HuH-7 (cell line): ENCODE results near the gene FST.

Source experiments
- DNase-seq: peaks from one replicate; pipeline ENCODE4 v3.0.0; 2011; ENCODE audit warnings: low spot score

FST gene

DNA sequence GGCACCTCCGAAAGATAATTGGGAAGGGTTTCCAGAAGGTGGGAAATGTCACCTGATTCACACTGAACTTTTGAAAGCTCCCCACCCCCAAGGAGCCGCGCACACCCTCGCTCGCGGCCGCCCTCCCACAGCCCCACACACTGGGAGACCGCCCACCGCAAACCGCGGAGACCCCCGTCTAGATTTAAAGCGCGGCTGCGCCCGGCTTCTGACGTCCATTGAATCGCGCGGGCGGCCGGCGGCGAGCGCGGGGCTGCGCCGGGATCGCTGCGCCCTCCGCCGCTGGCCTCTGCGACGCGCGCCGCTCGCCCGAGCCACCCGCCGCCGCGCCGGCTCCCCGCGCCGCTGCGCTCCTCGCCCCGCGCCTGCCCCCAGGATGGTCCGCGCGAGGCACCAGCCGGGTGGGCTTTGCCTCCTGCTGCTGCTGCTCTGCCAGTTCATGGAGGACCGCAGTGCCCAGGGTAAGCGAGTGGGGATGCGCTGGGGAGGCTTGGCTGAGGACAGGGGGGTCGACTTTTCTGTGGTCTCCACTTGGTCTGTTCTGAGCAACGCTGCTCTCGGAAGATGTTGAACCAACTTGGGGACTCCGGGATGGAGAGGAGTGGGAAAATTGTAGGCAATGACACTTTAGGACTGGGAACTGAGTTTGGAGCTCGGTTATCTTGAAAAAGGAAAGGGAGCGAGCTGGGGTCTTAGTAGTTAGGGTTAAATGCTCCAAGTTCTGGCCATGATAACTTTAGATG, at the start of gene FST:
Gene FST (plus strand): TSS at position 214 of the 743 bp plus-strand sequence. CDS start 163 bp downstream, at position 377.
- no peak for DNase-seq

DNA sequence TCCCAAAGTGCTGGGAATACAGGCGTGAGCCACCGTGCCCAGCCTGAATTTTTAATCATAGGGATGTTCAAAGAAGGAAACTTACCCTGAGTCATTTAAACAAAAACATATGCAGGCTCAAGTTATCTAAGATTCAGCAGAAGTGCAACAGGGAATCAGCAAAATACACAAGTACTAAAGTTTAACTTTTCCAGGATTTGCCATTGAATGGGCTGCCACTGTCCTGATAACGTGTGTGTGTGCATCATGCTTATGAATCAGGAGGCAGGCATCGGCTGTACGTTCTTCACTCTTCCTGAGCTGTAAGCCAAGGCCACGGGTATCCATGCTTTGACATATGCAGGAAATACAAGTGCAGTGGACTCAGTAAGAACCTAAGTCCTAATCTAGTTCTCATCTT, 48.8 kb upstream of the FST start:
- DNase-seq = no peak

GRCh38 chr5:53433026-53433425, 47.4 kb upstream of the FST start:
- DNase-seq = no peak

GRCh38 chr5:53434541-53434940, 45.9 kb upstream of the FST start:
- no peak for DNase-seq

GRCh38 chr5:53436480-53437191, 43.8 kb upstream of the FST start:
- no peak for DNase-seq

DNA sequence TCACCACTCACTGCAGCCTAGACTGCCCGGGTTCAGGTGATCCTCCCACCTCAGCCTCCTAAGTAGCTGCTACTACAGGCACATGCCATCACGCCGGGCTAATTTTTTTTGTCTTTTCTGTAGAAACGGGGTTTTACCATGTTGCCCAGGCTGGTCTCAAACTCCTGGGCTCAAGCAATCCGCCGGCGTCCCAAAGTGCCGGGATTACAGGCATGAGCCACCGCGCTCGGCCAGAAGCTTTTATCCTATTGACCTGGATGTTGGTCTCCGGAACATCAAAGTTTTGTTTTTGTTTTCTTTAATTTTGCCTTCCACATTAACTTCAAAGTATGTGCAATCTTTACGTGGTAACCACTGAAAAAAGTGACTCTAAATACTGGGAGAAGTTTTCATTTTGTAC, 42.4 kb upstream of the FST start:
- no peak for DNase-seq

DNA sequence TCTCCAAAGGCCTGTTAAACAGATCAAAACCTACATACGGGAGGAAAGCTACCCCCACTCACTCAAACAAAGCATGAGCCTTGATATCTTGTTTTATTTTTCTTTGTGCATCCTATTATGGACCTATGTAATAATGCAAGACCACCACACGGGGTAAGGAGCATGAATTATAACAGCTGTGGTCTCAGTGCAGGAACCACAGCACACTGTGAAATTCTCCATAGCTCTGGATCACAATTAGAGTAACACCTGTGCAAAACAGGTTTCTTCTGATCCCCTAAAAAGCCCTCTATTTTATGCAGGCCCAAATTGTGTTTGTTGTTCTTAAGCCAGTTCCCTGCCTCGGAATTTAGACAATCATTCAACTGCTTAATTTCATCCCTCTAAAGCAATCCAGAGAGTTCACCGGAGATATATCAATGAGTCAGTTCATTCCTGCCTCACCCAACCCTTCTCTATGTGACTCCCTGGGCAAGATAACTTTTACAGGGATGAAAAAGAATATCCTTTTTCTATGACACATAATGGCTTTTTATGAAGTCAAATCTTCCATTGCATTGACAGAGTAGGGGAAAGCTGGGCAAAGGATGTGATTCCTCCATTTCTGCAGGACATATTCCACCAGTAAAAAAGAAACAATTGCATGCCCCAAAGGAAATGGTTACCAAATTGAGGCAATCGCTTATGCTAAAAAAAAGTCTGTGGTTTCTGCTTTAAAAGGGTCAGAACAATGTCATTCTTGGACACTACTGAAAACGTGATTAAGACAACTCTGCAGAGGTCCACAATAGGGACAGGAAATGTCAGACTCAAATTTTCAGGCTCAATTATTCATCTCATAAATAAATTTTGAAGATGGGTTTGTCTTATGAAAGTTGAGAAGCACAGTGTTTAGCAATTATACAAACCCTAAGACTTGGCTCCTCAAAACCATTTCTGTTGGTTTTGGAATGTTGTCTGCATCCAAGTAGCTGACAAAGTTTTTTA, 41.6 kb upstream of the FST start:
- no peak for DNase-seq

DNA sequence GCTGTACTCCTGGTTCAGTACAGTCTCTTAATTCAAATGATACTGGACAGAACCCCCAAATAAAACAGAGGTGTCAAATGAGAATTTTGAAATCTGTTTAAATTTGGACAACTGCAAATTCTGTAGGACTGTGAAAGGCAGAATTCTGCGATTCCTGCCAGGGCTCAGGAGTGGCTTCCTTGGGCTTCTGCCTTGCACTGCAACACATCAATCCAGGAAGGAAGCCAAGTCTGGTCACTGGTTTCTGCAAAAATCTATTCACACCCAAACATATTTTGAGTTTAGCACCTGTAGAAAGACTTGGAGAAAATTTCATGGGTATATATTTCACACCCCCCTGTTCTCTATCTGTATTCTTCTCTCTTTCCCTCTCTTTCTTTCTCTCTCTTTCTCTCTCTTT, 37.5 kb upstream of the FST start:
- DNase-seq = no peak

DNA sequence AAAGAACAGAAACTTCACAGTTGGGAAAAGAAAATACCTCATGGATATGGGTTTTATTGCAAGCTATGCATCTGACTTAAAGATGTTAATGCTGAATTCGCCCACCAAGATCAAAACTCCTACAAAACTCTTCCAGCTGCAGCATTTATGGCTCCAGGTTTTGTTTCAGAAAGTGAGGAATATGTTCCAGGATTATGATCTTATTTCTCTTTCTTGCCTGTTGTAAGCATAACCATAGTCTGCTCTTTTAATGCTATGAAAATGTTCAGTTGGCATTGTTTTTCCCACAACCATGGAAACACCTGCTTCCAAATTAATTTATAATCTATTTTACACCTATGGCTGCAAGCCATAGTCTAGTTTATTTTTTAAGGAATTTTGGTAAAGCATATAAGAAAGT, 34.9 kb upstream of the FST start:
- DNase-seq = no peak

DNA sequence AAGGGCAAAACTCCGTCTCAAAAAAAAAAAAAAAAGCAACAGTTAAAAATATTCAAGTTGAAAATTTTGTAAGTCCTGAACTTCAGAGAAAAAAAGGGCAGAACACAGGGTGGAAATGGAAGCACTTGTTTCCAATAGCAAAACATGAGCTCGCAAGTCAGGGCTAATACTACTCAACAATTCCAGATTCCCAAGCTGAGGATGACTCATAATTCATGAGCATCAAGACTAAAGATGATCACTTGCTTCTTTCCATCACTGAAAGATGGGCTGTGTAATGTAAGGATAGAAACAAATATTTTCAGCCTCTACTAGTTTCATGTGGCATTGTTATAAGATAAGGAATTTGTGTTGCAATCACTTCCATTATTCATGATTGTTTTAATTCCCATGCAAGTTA, 33.5 kb upstream of the FST start:
- DNase-seq = no peak

- no peak for DNase-seq
Observed at GRCh38 chr5:53448851-53449250, 31.6 kb upstream of the FST start.

GRCh38 chr5:53453898-53454718, 26.3 kb upstream of the FST start:
- no peak for DNase-seq

DNA sequence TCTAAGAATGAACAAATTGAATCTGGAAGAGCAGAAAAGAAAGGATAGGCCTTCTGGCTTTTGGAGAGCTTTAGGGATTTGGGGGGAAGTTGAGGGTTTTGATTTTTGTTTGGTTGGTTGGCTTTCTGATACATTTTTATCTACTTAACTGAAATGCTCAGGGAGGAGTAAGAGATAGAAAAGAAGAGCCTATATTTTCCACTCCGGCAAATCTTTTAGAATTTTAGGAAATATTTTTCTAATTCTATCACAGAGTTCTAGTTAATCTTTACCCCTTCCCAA, 25.8 kb upstream of the FST start:
- DNase-seq = no peak

DNA sequence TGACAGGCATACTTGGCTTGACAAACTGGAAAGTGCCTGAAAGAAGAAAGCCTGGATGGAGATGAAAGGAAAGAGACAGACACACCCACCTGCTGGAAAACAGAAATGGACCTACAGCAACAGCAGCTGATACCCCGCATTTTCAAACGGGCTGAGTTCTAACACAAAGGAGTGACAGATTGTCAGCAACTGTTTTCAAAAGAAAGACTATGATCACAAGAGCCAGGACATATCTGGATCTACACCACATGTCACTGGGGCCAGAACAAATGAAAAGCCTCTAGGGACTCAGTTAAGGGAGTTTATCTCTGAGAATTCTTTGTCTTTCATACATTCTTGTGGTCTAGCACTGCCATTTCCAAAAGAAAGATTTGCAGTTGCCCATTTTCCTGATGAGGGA, 24.1 kb upstream of the FST start:
- no peak for DNase-seq

DNA sequence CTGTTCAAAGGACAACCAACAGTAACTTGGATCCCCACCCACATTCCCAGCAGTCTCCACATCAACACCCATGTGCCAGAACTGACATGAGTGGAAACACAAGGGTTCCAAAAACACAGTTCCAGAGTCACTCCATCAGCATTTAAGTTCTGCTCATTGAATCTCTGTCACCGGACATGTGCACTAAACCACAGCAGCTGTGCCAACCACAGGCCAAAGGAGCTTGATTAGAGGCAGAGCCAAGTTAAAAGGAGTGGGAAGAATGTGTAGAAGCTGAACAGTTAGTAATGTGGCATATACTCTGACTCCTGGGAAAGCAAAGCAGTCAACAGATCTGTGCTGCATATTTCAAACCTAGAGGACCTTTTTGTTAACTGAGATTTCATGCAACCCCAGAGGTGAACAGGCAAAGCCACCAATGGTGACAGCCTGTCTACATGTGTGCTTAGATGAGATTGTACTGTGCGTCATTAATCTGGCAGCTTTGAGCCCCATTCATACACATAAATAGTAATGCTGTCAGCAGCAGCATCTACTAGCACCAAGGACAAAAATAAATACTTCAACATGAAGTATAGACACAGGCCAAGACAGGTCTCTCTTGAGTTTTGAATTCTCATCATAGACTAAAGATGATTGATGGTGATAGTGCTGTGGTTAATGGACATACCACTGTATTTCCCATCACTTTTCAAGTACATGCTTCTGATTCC, 16.4 kb upstream of the FST start:
- no peak for DNase-seq

GRCh38 chr5:53464722-53465121, 15.7 kb upstream of the FST start:
- no peak for DNase-seq

DNA sequence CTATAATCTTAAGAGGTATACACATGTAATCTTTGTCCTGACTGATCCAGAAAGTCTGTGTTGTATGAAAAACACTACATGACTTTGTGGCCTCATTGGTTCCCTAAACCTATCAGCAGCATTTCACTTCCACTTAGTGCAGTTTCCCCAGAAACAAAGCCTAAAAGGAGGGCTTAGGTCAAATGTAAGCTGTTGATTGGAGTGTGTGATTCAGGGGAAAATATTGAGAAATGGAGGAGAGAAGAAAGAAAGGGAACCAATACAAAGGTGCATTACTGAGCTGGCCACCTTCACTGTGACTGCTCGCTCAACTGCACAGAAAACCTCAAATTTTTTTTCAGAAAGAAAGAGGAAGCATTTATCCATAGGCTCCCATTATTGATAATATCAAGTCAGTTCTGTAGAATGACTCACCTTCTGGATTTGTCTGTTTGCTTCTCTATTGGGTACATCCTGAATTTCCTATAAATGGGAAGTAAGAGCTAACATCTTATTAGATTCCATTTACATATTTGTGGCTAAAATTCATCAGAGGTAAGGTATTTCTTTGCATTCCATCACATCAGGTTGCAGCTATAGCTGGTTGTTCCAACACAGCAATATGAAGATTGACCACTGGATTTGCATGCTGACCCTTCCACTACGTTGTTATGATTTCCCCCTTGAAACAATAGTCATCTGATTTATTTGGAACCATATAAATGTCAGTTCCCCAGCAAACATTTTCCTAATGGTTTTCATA, 10.3 kb upstream of the FST start:
- no peak for DNase-seq

- no peak for DNase-seq
Observed at GRCh38 chr5:53472279-53472678, 8.2 kb upstream of the FST start.

GRCh38 chr5:53472720-53473510, 7.5 kb upstream of the FST start:
- DNase-seq = no peak

GRCh38 chr5:53473633-53474032, 6.8 kb upstream of the FST start:
- no peak for DNase-seq
